ENCODE data around the gene USF2.

DNA sequence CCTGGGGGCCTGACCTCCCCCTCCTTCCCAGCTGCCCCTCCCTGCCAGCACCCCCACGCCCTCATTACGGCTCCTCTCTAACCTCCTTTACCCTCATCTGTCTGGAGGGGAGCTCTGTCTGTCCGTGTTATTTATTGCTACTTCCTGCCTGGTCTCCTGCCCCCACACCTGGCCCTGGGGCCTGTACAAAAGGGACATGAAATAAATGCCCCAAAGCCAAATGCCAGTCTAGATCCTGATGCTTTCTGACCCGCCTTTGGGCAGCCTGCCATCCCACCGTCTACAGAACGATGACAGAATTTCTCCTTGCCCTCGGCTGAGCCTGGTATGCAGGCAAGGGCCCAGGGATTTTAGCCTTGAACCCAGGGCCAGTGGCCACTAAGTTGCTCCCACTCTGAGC lies 44.8 kb downstream of the USF2 start:
- no peak for TF ChIP-seq RAD21 (IDR thresholded peaks at IDR 0.05; ENCODE audit: insufficient read depth, low read depth, low read length)
- TF ChIP-seq, protein P1, sequence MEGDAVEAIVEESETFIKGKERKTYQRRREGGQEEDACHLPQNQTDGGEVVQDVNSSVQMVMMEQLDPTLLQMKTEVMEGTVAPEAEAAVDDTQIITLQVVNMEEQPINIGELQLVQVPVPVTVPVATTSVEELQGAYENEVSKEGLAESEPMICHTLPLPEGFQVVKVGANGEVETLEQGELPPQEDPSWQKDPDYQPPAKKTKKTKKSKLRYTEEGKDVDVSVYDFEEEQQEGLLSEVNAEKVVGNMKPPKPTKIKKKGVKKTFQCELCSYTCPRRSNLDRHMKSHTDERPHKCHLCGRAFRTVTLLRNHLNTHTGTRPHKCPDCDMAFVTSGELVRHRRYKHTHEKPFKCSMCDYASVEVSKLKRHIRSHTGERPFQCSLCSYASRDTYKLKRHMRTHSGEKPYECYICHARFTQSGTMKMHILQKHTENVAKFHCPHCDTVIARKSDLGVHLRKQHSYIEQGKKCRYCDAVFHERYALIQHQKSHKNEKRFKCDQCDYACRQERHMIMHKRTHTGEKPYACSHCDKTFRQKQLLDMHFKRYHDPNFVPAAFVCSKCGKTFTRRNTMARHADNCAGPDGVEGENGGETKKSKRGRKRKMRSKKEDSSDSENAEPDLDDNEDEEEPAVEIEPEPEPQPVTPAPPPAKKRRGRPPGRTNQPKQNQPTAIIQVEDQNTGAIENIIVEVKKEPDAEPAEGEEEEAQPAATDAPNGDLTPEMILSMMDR (IDR thresholded peaks at IDR 0.05 in 2 of 3, conservative IDR thresholded peaks at IDR 0.05 in 1 of 3; ENCODE audit: control insufficient read depth in 2 of 3, extremely low read depth in 1 of 3, insufficient read depth in 1 of 3, low read depth in 3 of 3, low read length in 3 of 3), result no peak
- TF ChIP-seq CEBPB (IDR thresholded peaks at IDR 0.05; ENCODE audit: borderline replicate concordance in 1 of 2, low read depth in 2 of 2, low read length in 2 of 2), result no peak
- no peak for TF ChIP-seq POLR2AphosphoS2 (IDR thresholded peaks at IDR 0.05; ENCODE audit: low read depth, low read length)
- TF ChIP-seq CREB1 (IDR thresholded peaks at IDR 0.05; ENCODE audit: low read depth), result no peak
- no peak for TF ChIP-seq YBX1 (IDR thresholded peaks at IDR 0.05)
- no peak for TF ChIP-seq NFYB (IDR thresholded peaks at IDR 0.05; ENCODE audit: insufficient read depth, low read depth, low read length)
- TF ChIP-seq TAF1 (IDR thresholded peaks at IDR 0.05; ENCODE audit: borderline replicate concordance, low read depth, low read length), result no peak
- TF ChIP-seq POLR2AphosphoS5 (IDR thresholded peaks at IDR 0.05; ENCODE audit: low read length), result no peak
